Stomach (tissue), 4 donors: ENCODE measurements around the gene RBMS2.

Experiments
- CTCF ChIP-seq, 7 experiments: fragments of 450-650 bp in 4 of 7; fragments of 200-600 bp in 3 of 7; sonication (generic) in 3 of 7; IDR thresholded peaks; one replicate each; pipeline ENCODE4 v1.5.1; 2016 to 2019; ENCODE audit warnings: antibody characterized with exemption in 7 of 7, control low read depth in 2 of 7, mild to moderate bottlenecking in 1 of 7
- EP300 ChIP-seq: sonication (generic); formaldehyde crosslinking; IDR thresholded peaks from one replicate; pipeline ENCODE4 v1.6.1; 2017; ENCODE audit warnings: antibody characterized with exemption
- POLR2A ChIP-seq, 4 donors: fragments of 450-650 bp; IDR thresholded peaks; one replicate each; pipeline ENCODE4 v1.6.1; 2016; ENCODE audit warnings: antibody characterized with exemption in 4 of 4, control low read depth in 2 of 4, mild to moderate bottlenecking in 1 of 4, moderate library complexity in 1 of 4

- no peak for TF ChIP-seq CTCF (IDR thresholded peaks at IDR 0.05)
- TF ChIP-seq EP300, result no peak
- TF ChIP-seq POLR2A (IDR thresholded peaks at IDR 0.05), result no peak
These were observed 108.6 kb downstream of the RBMS2 start, which contains the start of gene BAZ2A for GRCh38 chr12:56630180-56630632.
